Superior temporal gyrus (tissue), 1 donor: ENCODE measurements around the gene ST7L.

Experiments used
- DNase-seq: peaks from one replicate; pipeline ENCODE4 v3.0.0-alpha.2; 2016; ENCODE audit errors: extremely low spot score

Gene ST7L

DNA sequence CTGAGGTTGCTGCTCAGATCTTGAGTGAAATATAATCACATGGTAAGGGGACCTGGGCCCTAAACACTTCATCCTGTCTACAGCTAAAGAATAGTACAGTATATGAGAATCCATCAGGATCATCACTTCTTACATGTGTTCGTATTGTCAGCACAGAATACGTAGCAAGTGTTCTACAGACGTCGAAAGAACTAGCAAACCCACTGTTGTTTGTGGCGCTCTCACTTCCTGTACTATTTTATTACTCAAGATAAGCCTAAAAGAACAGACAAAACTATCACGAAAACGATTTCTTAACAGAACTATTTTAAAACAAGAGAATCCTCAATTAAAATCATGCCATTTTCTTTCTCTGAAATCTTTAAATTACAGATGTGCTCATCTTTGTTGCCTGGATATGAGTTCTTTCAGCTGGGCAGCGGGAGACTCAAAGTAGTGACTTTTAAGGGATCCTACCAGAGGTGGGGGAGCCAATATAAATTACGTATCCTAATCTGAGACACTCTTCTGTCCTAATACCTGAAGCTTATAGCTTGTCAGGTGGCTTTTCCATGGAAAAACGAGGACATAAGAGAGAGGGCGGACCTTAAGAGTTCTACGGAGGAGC lies 724 bp downstream of the ST7L start:
- peak; percentile 81 for DNase-seq

DNA sequence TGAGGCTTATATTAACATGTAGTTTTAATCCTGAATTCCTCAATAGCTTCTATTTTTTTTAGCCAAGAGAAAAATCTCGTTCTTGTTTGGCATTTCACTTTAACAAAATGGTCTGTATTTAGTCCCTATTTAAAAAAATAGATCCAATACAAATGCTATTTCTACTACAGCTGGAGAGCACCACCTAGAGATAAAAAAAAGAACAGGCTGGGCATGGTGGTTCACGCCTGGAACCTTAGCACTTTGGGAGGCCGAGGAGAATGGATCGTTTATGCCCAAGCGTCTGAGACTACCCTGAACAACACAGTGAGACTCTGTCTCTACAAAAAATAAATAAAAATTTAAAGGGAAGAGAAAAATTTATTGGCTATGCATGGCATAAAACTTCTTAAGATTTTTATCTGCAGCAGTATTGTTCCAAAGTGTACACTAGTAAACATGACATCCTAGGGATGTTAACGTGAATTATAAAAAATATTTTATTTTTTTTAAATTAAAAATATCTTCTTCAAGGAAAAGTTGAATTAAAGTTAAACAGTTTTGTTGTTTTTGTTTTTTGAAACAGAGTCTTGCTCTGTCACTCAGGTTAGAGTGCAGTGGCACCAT lies 4.4 kb downstream of the ST7L start:
- no peak for DNase-seq

DNA sequence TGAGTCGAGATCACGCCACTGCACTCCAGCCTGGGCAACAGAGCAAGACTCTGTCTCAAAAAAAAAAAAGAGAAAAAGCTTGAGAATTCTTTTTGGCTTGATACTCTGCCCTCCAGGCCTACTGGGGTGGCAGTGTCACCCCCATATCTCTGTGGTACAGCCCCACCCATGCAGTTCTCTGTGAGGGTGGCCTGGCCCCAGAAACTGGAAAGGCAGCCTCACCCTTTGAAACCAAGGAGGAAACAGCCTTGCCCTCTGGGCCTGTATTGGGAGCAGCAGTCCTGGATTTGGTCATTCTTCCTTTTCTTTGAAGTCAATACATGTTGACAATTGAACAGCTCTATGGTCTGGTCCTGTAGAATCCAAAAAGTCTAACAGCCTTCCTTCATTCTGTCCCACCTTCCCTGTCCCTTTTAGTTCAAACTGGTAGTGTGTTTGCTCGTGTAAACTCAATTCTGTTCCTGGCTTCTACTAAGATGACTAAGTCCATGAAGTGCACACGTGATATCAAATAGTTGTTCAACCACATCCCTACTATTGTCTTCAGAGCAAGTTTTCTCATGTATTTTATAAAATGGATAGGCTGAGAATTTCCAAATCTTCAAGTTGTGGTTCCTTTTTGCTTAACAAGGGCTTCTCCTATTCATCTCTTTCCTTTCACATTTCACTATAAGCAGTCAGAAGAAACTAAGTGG lies 13.2 kb downstream of the ST7L start:
- DNase-seq, result no peak

DNA sequence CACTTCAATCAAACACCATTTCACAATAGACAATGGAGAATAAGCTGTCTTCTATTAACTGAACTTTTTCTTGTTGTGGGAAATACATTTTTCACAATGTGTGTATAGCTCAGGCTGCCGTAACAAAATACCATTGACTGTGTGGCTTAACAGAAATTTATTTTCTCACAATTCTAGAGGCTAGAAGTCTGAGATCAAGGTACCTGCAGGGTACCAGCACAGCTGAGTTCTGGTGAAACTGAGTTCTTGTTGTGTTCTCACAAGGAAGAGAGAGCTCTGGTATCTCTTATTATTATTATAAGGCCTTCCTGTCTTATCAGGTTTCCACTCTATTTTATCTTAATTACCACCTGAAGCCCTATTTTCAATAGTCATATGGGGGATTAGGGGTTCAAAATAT lies 15.4 kb downstream of the ST7L start:
- no peak for DNase-seq

DNA sequence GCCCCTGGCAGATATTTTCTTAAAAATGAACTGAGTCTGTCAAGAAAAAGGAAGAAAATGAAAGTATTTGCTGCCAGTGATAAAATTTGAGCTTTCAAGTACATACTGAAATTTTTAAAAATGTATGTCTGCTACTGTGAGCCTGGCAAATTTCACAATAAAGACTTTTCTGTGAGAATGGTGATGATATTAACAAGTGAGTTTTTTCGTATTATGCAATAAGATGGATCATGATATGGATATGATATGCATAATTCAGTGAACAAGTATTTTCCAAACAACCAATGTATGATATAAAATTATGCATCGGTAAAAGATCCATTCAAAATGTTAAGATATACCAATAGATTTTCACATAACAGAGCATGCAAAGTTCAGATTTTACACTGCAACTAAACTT lies 15.9 kb downstream of the ST7L start:
- DNase-seq, result no peak

DNA sequence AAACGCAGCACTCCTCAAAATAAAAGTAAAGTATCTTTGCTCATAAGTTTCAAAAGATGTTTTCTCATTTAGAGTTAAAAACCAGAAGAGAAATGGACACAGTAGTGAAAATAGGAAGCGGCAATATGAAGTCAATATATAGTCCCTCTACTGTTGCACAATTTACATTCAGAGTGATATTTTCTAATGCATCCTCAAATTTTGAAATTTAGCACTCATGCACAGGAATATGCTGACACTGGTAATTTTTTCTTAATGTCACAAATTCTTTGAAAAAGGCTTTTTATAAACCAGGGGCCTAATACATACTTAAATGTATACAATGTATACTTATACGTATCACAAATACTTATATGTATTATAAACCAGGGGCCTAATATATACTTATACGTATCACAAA lies 19.5 kb downstream of the ST7L start:
- DNase-seq, result no peak

DNA sequence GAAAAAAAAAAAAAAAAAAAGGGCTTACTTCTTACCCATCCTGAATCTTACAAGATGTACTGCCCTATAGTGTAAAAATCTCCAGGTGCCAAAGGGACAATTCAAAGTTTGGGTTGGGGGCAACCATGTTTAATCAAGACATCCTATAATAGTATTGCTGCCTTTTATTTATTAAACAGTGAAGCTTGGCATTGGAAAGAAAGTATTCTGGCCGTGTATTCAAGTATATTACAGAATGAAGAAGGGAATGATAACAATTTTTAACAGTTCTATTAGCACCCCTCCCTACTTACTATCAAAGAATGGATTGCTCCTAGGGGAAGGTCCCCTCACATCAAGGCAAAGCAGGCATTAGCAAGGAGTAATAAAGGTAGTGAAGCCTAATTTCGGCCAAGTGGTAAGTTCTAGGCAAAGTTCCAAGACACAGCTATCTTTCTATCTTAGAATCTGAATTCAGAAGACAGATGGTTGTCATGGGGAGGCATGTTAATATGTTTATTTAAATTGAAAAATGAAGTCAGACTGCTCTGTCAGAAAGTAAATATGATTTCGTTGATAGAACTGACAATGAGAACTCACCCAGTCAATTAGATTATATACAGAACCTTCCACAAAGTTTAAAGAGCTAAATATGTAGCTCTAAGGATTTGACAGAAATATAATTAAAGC lies 24.6 kb downstream of the ST7L start:
- DNase-seq, result no peak

DNA sequence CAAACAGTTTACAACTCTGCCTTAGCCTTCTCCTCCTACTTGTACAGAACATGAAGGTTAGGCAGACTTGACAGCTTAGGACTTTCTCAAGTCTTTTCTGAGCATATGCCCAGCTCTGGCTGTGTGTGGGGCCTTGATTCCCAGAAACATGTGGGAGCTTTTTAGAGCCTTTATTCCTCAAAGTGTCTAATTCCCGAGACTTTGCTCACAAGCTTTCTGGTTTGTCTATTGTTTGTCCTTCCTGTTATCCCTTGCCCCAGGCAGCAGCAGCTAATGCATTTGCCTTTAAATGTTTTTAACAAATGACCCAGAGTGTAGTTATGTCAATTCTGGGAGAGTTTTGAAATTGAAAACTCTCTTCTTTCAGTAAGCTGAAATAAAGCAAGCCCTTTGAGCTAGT lies 29.2 kb downstream of the ST7L start:
- DNase-seq, result no peak

DNA sequence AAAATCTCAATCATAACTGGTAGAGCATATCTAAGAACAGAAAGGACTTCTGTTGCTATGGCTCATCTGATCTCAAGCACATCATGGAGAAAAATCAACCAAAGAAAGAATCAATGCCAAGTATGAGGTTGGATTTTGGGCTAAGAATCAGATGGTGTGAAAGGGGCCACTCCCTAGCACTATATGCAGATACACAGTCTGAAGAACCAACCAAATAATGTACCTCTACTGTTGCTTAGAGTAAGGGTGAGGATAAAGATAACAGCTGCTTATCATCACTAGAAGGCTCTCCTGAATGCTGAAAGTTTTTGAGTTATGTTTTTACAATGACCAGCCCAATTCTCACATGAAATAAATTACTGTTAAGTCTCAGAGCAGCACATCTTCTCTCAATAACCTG lies 35.6 kb downstream of the ST7L start:
- no peak for DNase-seq

DNA sequence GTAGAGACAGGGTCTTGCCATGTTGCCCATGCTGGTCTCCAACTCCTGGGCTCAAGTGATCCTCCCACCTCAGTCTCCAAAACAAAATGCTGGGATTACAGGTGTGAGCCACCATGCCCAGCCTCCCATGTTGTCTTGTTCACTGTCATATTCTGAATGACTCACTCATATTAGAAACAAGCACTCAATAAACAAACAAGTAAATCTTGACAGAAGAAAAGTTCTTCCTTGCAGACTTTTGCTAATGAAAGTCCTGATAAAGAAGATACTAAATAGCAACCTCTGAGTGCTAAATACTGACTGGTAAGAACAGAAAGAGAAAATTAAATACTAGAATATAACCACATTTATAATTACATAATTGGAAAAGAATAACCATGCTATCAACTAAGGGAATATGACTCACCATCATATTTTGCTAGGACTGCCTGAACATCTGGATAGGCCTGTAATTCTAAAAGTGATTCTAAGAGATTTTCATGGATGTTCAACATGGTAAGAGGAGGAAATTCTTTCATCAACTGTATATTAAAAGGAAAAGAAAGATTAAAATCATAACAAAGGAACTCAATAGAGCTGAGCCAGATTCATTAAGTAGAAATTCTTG lies 37.3 kb downstream of the ST7L start:
- no peak for DNase-seq

DNA sequence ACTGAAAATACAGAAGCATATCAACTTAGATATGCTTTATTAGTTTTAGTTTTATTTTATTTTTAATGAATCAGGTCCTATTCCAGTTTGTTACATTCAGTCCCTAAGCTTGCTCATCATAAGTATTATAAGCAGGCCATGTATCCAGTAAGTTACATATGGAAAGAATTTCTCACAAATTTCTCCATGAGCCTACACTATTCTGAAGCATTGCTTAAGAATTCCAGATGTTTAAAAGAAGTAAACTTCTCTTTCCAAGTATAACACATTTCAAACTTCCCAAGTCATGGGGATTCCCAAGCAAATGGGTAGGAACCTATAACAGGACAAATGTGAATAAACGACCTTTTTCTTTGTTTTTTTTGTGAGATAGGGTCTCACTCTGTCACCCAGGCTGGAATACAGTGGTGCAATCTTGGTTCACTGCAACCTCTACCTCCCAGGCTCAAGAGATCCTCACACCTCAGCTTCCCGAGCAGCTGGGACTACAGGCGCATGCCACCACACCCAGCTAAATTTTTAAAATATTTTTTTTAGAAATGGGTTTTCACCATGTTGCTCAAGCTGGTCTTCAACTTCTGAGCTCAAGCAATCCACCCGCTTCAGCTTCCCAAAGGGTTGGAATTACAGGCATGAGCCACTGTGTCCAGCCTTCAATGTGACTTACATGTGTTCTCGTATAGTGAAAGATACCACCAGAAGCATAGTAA lies 39.0 kb downstream of the ST7L start:
- DNase-seq, result no peak

DNA sequence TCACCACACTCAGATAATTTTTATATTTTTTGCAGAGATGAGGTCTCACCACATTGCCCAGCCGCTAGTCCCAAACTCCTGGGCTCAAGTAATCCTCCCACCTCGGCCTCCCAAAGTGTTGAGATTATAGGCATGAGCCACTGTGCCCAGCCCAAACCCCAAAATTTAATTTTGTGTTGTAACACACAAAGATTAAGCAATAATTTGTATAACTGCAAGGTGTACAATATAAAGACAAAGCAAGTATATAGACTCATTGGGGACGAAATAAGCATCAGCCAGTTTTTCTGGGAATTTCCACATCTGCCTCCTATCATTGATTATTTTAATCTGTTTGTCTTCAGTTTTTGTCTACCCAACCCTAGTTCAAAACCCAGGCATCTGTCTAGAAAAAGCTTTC lies 42.7 kb downstream of the ST7L start:
- no peak for DNase-seq

DNA sequence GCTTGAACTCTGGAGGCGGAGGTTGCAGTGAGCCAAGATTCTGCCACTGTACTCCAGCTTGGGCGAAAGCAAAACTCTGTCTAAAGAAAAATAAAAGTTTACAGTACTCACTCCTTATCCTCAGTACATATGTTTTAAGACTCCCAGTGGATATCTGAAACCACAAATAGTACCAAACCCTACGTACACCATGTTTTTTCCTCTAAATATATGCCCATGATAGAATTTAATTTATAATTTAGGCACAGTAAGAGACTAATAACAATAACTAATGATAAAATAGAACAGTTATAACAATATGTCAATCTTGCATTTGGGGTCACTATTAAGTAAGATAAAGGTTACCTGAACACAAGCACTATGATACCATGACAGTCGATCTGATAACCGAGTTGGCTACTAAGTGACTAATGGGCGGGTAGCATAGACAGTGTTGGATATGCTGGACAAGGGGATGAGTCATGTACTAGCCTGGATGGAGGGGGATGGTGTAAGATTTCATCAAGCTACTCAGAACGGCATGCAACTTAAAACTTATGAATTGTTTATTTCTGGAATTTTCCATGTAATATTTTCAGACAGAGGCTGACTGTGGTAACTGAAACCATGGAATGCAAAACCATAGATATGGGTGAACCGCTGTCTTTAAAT lies 43.7 kb downstream of the ST7L start:
- DNase-seq, result no peak

DNA sequence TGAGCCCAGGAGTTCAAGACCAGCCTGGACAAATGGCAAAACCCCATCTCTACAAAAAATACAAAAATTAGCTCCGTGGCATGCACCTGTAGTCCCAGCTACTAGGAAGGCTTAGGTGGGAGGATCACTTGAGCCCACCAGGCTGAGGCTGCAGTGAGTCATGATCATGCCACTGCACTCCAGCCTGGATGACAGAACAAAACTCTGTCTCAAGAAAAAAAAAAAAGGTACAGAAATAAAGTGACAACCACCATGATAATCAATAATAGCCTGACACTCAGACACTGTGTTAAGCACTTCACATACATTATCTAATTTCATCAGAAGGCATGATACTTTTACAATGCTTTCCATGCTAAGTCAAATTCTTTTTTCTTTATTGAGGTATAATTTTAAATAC lies 53.1 kb downstream of the ST7L start:
- DNase-seq, result no peak

DNA sequence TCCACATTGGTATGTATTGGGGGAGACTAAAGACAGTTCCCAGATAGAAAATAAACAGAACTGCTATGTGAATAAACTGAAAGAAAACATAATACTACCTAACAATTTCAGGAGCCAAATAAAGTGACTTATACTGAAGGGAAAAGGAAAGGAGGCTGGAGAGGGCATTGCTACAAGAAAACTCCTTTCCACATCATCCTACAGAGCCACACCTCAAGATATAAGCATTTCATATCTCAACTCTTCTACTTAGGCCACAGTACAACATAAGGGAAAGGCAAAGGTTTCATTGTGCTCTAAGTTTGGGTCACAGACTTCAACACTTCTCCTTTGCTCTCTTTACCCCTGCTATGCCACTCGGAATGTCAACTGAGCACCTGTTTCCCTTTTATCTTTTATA lies 54.9 kb downstream of the ST7L start:
- no peak for DNase-seq

DNA sequence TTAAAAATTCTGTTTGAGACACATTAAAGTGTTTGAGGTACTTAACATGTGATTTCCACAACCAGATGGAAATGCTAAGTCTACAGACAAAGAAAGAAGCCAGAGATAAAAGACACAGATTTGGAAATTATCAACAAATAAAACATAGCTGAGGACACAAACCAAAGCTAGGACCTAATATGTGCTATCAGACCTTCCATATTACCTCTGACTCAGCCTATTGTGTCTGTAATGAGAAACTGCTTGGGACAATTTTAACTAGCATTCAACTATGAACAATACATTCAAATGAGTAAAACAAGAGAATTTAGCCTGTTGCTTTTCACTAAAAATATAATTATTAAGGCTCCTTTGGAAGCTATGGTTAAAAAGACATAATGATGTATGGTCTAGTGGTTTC lies 55.6 kb downstream of the ST7L start:
- no peak for DNase-seq

DNA sequence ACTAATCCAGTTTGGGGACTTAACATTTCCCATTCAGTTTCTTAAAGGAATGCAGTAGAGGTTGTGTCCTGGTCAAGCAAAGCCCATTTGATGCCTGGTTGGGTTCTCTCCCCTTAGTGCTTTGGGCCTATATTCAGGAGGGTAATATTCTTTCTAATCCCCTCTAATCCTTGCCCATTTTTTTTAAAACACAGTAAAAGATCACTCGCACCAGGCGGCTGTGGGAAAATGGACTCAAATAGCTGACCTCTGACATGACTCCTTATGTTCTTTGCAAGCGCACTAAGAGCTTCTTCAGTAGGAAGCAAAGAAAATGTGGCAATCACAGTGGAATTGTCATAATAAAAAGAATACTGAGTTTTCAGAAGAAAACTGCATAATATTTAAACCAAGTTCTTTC lies 60.3 kb downstream of the ST7L start:
- DNase-seq, result no peak

DNA sequence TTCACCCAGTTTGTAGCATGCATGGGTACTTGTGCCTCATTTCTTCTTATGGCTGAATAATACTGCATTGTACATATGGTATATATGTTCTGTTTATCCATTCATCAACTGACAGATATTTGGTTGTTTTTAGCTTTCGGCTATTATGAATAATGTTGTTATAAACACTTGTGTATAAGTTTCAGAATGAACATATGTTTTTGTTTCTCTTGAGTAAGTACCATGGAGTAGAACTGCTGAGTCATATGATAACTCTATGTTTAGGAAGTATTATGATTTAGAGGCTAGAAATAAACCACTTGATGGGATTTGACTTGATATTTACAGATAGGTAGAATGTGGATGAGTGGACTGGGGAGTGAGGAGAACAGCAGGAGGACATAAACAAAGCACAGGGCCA lies 61.6 kb downstream of the ST7L start:
- no peak for DNase-seq

DNA sequence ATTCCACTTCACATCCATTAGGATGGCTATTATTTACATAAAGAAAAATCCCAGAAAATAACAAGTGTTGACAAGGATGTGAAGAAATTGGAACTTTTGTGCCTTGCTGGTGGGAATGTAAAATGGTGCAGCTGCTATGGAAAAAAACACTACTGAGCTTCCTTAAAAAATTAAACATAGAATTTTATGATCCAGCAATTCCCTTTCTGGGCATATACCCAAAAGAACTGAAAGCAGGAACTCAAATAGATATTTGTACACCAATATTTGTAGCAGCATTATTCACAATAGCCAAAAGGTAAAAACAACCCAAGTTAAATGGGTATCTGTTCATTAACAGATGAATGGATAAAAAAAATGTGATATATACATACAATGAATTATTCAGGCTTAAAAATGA lies 64.5 kb downstream of the ST7L start:
- no peak for DNase-seq

DNA sequence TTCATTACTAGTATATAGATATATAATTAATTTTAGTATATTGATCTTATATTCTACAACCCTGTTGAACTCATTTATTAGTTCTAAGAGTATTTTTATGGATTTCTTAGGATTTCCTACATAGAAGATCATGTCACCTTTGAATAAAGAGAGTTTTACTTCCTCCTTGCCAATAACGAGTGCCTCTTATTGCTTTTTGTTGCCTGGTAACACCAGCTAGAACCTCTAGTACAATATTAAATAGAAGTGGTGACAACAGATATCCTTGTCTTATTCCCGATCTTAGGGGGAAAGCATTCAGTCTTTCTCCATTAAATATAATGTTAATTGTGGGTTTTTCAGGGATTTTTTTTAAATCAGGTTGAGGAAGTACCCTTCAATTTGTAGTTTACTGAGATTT lies 69.4 kb downstream of the ST7L start:
- DNase-seq, result no peak

DNA sequence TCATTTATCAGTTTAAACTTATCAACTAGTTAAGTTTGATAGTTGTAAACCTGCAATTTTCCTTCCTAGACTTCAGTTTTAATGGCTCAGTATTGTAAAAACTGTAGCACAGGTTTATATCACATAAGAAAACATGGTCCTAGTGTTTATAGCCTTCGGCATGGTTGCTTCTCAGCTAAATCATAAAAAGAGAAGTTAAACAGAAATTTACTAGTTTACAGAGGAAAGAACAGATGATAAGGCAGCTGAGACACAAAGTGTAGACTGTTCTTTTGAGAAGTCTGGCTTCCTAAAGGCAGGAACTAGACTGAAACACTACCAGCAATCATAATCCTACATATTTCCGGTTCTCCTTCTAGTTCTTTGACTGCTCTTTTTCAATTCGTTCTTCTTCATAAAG lies 70.4 kb downstream of the ST7L start:
- DNase-seq, result no peak

DNA sequence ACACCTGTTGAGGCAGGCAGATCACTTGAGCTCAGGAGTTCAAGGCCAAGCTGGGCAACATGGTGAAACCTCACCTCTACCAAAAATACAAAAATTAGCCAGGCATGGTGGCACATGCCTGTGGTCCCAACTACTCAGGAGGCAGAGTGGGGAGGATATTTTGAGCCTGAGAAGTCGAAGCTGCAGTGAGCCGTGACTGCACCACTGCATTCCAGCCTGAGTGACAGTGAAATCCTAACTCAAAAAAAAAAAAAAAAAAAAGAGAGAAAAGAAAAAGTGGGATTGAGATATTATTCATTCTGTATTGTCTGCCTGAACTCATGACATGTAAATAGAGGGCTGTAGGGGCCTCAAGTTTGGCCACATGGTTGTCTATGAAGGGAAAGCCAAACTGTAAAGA lies 72.9 kb downstream of the ST7L start:
- no peak for DNase-seq
